BE2C (cell line): ENCODE data around the gene KIF15. TPM values are rescaled to one million over a fixed set of nuclear protein-coding genes. Genes with fewer than 3 reads are reported as not detected.

Experiments
- DNase-seq: peaks from one replicate; pipeline ENCODE4 v3.0.0-alpha.2; 2020
- H3K27me3 ChIP-seq: fragments of 250-450 bp; sonication (Bioruptor Pico); 2 replicates; pipeline ENCODE4 v1.5.1; 2020; ENCODE audit warnings: mild to moderate bottlenecking
- H3K36me3 ChIP-seq: fragments of 250-450 bp; sonication (Bioruptor Pico); 2 replicates; pipeline ENCODE4 v1.5.1; 2020; ENCODE audit warnings: mild to moderate bottlenecking
- H3K4me1 ChIP-seq: fragments of 250-450 bp; sonication (Bioruptor Pico); 2 replicates; pipeline ENCODE4 v1.5.1; 2020
- H3K4me3 ChIP-seq: 2 replicates; pipeline ENCODE4 v1.5.1; 2011; ENCODE audit warnings: low read depth, low read length
- H3K9me3 ChIP-seq: fragments of 250-450 bp; sonication (Bioruptor Pico); 2 replicates; pipeline ENCODE4 v1.5.1; 2020
- polyA plus RNA-seq: library from polyadenylated mRNA; unstranded; fragments of >200 nt; gene quantifications from one replicate; pipeline ENCODE4 v1.2.1, GENCODE V29; 2012; ENCODE audit warnings: low read depth, missing spikeins; ENCODE audit not compliant: insufficient read length, insufficient read depth
- TF ChIP-seq, protein P1 (sequence below): IDR thresholded peaks from 2 replicates; pipeline ENCODE4 v1.5.1; 2012; ENCODE audit warnings: mild to moderate bottlenecking, low read depth, low read length

The KIF15 gene, protein sequence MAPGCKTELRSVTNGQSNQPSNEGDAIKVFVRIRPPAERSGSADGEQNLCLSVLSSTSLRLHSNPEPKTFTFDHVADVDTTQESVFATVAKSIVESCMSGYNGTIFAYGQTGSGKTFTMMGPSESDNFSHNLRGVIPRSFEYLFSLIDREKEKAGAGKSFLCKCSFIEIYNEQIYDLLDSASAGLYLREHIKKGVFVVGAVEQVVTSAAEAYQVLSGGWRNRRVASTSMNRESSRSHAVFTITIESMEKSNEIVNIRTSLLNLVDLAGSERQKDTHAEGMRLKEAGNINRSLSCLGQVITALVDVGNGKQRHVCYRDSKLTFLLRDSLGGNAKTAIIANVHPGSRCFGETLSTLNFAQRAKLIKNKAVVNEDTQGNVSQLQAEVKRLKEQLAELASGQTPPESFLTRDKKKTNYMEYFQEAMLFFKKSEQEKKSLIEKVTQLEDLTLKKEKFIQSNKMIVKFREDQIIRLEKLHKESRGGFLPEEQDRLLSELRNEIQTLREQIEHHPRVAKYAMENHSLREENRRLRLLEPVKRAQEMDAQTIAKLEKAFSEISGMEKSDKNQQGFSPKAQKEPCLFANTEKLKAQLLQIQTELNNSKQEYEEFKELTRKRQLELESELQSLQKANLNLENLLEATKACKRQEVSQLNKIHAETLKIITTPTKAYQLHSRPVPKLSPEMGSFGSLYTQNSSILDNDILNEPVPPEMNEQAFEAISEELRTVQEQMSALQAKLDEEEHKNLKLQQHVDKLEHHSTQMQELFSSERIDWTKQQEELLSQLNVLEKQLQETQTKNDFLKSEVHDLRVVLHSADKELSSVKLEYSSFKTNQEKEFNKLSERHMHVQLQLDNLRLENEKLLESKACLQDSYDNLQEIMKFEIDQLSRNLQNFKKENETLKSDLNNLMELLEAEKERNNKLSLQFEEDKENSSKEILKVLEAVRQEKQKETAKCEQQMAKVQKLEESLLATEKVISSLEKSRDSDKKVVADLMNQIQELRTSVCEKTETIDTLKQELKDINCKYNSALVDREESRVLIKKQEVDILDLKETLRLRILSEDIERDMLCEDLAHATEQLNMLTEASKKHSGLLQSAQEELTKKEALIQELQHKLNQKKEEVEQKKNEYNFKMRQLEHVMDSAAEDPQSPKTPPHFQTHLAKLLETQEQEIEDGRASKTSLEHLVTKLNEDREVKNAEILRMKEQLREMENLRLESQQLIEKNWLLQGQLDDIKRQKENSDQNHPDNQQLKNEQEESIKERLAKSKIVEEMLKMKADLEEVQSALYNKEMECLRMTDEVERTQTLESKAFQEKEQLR (N-terminal part only)
- polyA plus RNA-seq, result 1.4 TPM

GRCh38 chr3:44761424-44762169 lies at the start of gene KIF15, which contains the start of gene KIAA1143:
Gene KIF15 (plus strand): TSS chr3:44761794. CDS start chr3:44761866, 72 bp downstream.
Gene KIAA1143 (minus strand): TSS chr3:44761619. CDS start chr3:44761602, 17 bp downstream.
- Histone ChIP-seq H3K27me3 (no peaks in the 10 kb centered on the region), H3K36me3 (peaks cover 11% of the 10 kb centered on the region), H3K9me3 (no peaks in the 10 kb centered on the region), H3K4me1 (no peaks in the 10 kb centered on the region), H3K4me3 (peak within 1 kb of the TSS; percentile 72)
- peak; percentile 91 for DNase-seq
- TF ChIP-seq, protein P1, sequence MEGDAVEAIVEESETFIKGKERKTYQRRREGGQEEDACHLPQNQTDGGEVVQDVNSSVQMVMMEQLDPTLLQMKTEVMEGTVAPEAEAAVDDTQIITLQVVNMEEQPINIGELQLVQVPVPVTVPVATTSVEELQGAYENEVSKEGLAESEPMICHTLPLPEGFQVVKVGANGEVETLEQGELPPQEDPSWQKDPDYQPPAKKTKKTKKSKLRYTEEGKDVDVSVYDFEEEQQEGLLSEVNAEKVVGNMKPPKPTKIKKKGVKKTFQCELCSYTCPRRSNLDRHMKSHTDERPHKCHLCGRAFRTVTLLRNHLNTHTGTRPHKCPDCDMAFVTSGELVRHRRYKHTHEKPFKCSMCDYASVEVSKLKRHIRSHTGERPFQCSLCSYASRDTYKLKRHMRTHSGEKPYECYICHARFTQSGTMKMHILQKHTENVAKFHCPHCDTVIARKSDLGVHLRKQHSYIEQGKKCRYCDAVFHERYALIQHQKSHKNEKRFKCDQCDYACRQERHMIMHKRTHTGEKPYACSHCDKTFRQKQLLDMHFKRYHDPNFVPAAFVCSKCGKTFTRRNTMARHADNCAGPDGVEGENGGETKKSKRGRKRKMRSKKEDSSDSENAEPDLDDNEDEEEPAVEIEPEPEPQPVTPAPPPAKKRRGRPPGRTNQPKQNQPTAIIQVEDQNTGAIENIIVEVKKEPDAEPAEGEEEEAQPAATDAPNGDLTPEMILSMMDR, result no peak

DNA sequence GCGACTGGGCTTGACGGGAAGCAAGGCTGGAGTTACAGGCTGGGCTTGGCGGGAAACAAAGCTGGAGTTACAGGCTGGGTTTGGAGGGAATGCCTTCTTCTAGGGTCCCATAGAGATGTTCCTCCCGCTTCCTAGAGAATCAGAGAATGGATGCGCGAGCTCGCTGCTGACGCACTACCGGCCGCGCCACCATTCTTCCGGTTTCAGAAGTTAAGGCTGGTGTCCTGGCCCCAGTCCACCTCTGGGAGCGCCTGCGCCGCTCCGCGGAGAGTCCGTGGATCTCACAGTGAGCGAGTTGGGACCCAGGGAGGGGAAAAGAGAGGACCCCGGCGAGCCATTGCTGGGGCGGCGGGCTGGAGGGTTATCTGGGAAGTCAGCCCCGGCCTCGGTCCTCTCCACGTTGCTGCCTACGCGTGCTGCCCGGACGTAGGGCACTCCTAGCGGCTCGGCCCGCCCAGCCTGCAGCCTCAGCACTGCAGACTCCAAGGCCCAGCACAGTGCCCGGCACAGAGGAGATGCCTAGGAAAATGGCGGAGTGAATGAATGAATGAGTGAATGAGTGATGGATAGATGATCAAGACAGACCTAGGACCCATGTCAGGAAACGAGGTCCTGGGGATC lies 49.0 kb upstream of the KIF15 start, which contains the start of gene ZNF502:
Gene ZNF502, plus strand, starts transcription at position 206 of the 621 bp plus-strand sequence. CDS start 7,602 bp downstream, outside the sequence.
- peak within 1 kb of the TSS; percentile 77 for H3K4me3 ChIP-seq
- H3K36me3 ChIP-seq, result no peaks in the 10 kb centered on the region
- DNase-seq, result peak; percentile 84
- TF ChIP-seq, protein P1, result peak; percentile 37; the same call in 1 of the 2 replicates
- no peaks in the 10 kb centered on the region for H3K27me3 ChIP-seq
- no peaks in the 10 kb centered on the region for H3K4me1 ChIP-seq
- H3K9me3 ChIP-seq, result no peaks in the 10 kb centered on the region

GRCh38 chr3:44721231-44722102 lies 40.1 kb upstream of the KIF15 start:
- Histone ChIP-seq H3K9me3 (no peaks in the 10 kb centered on the region), H3K4me3 (no peak overlapping the region), H3K36me3 (peaks cover 12% of the 10 kb centered on the region), H3K27me3 (no peaks in the 10 kb centered on the region), H3K4me1 (no peaks in the 10 kb centered on the region)
- TF ChIP-seq, protein P1, result no peak
- DNase-seq, result no peak

GRCh38 chr3:44722103-44722401 lies 39.5 kb upstream of the KIF15 start:
- TF ChIP-seq, protein P1, result no peak
- H3K9me3 ChIP-seq, result no peaks in the 10 kb centered on the region

More at GRCh38 chr3:44722103-44722401, 39.5 kb upstream of the KIF15 start:
- H3K27me3 ChIP-seq, result no peaks in the 10 kb centered on the region
- no peak for DNase-seq
- no peak overlapping the region for H3K4me3 ChIP-seq
- H3K36me3 ChIP-seq, result peaks cover 12% of the 10 kb centered on the region
- H3K4me1 ChIP-seq, result no peaks in the 10 kb centered on the region
